Measurements from ENCODE around the gene POLR3E. TPM values are rescaled to one million over a fixed set of nuclear protein-coding genes. Genes with fewer than 3 reads are reported as not detected.

POLR3E gene
- total RNA-seq, 1 experiment from 2014 or later, result 69.8 TPM

- DNase-seq (ENCODE audit: low spot score), result no peak
- no TSS peak for BruUV-seq (replicated peaks)
- H3K27me3 ChIP-seq (replicated peaks; ENCODE audit: insufficient read depth, low read depth, low read length, poor library complexity), result no peaks in the 10 kb centered on the region
- H3K36me3 ChIP-seq (ENCODE audit: insufficient read depth, low read length, poor library complexity, severe bottlenecking), result peaks cover 18% of the 10 kb centered on the region
- H3K4me3 ChIP-seq (ENCODE audit: low read depth, low read length, poor library complexity, severe bottlenecking), result no peak overlapping the region
- no peaks in the 10 kb centered on the region for H3K9me3 ChIP-seq (ENCODE audit: low read depth, low read length, poor library complexity, severe bottlenecking)
- CTCF ChIA-PET, result no interaction called here
- no peaks in the 10 kb centered on the region for H3K4me1 ChIP-seq (ENCODE audit: insufficient read depth, low read length, poor library complexity, severe bottlenecking)
- no peak for TF ChIP-seq CTCF (conservative IDR thresholded peaks at IDR 0.05; ENCODE audit: low read depth, low read length)
- TF ChIP-seq EZH2 (IDR thresholded peaks at IDR 0.05; ENCODE audit: borderline replicate concordance, low read depth, low read length, poor library complexity, severe bottlenecking), result no peak
- intact Hi-C loops (cut with micrococcal nuclease; ENCODE audit: unreplicated experiment), result no loop called here
- H3K27ac ChIP-seq (ENCODE audit: low read depth, low read length, poor library complexity, severe bottlenecking), result no peak overlapping the region
- POLR2A ChIA-PET (ENCODE audit: low non-redundant PET), result no interaction called here
These were observed 5.7 kb downstream of the POLR3E start for GRCh38 chr16:22302776-22303363.

GRCh38 chr16:22304411-22304810, 7.2 kb downstream of the POLR3E start:
- no peaks in the 10 kb centered on the region for H3K4me1 ChIP-seq (ENCODE audit: insufficient read depth, low read length, poor library complexity, severe bottlenecking)
- CTCF ChIA-PET, result no interaction called here
- no peak overlapping the region for H3K27ac ChIP-seq (ENCODE audit: low read depth, low read length, poor library complexity, severe bottlenecking)
- TF ChIP-seq CTCF (conservative IDR thresholded peaks at IDR 0.05; ENCODE audit: low read depth, low read length) (no peak), EZH2 (IDR thresholded peaks at IDR 0.05; ENCODE audit: borderline replicate concordance, low read depth, low read length, poor library complexity, severe bottlenecking) (no peak)
- POLR2A ChIA-PET (ENCODE audit: low non-redundant PET), result no interaction called here
- no peak for DNase-seq (ENCODE audit: low spot score)
- peaks cover 28% of the 10 kb centered on the region for H3K36me3 ChIP-seq (ENCODE audit: insufficient read depth, low read length, poor library complexity, severe bottlenecking)
- BruUV-seq (replicated peaks), result no TSS peak
- intact Hi-C loops (cut with micrococcal nuclease; ENCODE audit: unreplicated experiment), result no loop called here
- H3K27me3 ChIP-seq (replicated peaks; ENCODE audit: insufficient read depth, low read depth, low read length, poor library complexity), result no peaks in the 10 kb centered on the region
- H3K4me3 ChIP-seq (ENCODE audit: low read depth, low read length, poor library complexity, severe bottlenecking), result no peak overlapping the region
- no peaks in the 10 kb centered on the region for H3K9me3 ChIP-seq (ENCODE audit: low read depth, low read length, poor library complexity, severe bottlenecking)

GRCh38 chr16:22306788-22307187, 9.6 kb downstream of the POLR3E start:
- DNase-seq (ENCODE audit: low spot score), result no peak
- Histone ChIP-seq H3K27me3 (replicated peaks; ENCODE audit: insufficient read depth, low read depth, low read length, poor library complexity) (no peaks in the 10 kb centered on the region), H3K9me3 (ENCODE audit: low read depth, low read length, poor library complexity, severe bottlenecking) (no peaks in the 10 kb centered on the region), H3K4me1 (ENCODE audit: insufficient read depth, low read length, poor library complexity, severe bottlenecking) (no peaks in the 10 kb centered on the region), H3K27ac (ENCODE audit: low read depth, low read length, poor library complexity, severe bottlenecking) (no peak overlapping the region), H3K36me3 (ENCODE audit: insufficient read depth, low read length, poor library complexity, severe bottlenecking) (peaks cover 36% of the 10 kb centered on the region), H3K4me3 (ENCODE audit: low read depth, low read length, poor library complexity, severe bottlenecking) (no peak overlapping the region)
- CTCF ChIA-PET, result no interaction called here
- POLR2A ChIA-PET (ENCODE audit: low non-redundant PET), result no interaction called here
- TF ChIP-seq CTCF (conservative IDR thresholded peaks at IDR 0.05; ENCODE audit: low read depth, low read length), result no peak
- intact Hi-C loops (cut with micrococcal nuclease; ENCODE audit: unreplicated experiment), result no loop called here
- BruUV-seq (replicated peaks), result no TSS peak

Measured in A673 (cell line).